ENCODE data around the gene CDH23.
A peak's percentile ranks its signal among the peaks of the same experiment; 100 is the strongest.

The CDH23 gene

DNA sequence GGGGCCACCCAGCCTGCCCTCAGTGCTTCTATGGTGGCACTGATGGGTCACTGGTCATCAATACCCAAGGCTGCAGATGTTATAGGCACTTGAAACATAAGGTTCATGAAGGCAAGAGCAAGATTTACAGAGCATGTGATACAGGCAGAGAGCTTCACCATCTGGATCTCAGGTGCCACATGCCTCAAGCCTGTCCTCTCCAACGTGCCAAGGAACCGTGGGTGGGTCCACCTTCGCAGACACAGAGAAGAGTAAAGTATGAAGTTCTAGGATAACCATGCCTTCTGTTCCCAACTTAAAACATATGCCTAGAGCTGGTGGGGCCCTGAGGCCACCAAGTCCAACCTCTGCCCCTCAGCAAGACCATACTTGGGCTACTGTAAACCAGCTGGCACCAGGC lies 26.7 kb upstream of the CDH23 start:
- DNase-seq: no peak

DNA sequence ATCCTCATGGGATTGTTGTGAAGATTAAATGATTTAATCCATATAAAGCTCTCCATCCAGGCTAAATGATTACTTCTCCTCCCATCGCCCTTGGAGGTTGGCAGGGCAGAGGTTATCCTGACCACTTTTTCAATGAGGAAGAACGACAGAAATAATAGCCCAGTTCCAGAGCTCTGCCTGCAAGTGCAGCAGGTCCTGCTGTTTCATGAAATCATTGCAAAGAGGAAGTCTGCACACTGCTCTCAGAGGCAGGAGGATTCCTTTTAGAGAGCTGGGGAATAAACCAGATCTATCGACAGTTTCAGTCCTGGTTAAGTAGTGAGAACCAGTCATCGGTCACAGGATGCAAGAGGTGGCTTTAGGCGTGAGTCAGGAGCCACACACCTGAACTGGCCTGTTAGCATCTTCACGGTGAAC lies 25.0 kb upstream of the CDH23 start:
- no peak for DNase-seq

DNA sequence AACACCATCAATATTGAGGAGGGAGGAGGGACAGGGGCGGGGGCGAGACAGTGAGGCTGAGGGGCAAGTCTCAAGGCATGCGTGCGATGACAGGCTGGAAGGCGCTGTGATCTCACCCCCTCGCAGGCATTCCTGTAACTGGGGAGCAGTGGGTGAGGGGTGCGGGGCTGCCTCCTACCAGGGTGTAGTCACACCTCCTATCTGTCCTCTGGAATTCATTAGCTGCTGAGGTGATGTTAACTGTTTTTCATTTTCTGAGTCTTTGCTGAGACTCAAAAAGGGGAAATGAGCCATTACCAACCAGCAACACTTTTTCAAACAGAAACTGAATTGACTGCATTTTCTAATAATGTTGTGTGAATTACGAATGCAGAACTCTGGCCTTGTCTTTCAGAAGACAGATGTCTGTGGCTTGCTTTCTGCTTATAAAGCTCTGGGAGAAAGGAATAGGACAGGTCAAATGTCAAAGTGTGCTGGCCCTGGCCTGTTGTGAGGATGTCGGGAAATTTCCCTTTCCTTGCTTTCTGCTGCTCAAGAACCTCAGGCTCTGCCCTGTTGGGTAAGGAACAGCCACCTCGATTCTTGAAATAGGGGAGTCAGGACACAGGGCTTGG lies 23.7 kb upstream of the CDH23 start:
- no peak for DNase-seq

DNA sequence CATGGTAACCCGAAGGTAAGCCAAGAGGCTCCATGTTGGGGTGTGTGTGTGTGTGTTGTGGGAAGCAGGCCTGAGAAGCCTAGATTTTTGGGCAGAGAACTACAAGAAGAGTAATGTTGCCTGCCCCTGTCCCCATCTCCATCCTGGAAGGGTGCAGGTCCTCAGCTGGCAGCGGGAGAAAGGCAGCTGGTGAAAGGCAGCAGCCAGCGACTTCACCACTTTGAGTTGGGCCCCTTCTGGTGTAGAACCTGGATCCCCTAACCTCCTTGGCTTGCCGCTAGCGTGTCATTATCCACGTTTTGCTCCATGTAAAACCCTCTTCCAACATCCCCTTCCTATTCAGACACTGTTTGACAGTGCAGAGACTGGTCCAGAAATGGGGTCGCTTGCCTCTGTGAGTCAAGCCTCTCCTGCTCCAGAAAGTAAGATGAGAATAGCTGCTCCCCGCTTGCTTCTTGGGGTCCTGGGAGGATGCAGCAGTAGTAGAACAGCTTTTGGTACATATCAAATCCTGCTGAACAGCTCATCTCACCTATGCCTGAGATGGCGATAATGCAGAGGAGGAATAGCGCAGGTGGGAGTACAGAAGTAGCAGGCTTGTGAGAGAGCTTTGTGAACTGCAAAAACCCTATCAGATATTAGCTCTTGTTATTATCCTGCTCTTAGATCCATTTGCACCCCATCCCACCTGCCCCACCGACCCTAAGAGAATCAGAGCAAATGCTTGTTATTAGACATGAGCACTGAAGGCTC lies 22.1 kb upstream of the CDH23 start:
- DNase-seq: no peak

DNA sequence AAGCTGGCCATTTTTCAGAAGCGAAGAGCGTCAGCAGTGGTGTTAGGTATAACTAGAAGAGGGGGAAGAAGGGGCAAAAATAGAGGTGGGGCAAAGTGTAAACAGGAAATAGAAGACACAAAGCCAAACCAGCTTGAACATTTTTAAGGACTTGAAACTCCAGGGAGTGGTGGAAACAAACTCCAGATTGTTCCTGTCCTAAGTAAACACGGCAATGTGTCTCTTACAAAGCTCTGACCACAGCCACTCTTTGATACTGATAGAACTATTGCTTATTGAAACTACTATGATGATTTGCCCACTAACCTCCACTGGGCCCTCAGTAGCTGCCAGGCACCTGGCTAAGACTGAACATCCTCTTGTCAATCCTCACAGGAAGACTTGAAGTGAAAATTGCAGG lies 20.8 kb upstream of the CDH23 start:
- DNase-seq: no peak

DNA sequence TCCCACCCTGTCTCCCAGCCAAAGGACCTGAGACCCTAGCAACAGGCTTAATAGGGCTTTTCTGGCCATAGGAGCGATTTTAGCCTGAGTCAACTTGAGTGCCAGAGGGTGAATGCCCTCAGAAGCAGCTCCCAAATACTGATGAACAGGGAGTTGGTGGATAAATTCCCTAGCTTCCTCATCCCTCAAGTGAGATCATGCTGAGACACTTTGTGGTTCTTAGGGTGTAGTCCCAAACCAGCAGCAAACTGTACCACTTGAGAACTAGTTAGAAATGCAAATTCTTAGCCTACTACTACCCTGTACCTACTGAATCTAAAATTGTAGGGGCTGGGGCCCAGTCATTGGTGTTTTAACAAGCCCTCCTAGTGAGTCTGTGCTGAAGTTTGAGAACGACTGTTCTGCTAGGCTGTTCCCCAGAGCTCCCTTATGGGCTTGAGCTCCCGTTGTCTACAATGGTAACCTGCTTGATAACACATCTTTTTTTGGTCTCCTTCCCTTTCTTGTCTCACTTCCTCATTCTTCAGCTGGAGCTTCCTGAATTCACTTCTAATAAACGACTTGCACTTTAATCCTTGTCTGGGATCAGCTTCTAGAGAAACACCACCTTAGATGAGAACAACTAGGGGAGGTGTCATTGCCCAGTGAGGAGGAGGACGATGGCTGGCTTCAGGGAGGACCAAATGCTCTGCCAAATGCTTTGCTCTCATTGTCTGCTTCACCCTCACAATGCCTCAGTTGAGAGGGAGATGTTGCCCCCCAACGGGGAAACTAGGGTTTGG lies 18.2 kb upstream of the CDH23 start:
- DNase-seq: no peak

DNA sequence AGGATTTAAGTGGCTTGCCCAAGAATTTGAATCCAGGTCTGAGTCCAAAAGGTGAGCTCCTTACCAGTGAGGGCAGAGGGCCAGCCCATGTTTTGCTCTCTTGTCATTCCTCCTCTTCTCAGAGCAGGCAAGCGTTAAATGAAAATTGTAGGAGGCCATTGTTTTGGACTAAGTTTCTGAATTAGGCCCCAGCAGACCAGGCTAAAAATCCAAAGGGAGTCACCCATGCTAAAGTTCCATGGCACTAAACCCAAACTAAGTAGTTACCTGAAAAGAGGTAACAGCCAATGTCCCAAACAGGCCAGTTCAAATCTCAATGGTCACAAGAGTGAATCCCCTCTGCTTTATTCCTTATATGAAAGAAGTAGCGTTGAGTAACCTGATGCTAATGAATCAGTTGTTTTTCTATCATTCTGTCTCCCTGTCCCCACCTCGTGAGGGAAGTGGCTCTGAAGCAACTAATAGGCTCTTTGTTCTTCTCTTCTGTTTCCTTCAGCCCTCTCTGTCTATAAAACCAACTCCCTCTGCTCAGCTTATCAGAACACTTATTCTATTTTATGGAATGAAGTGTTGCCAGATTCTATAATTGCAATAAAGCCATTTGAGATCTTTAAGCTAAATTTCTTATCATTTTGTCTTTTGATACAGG lies 17.5 kb upstream of the CDH23 start:
- DNase-seq: no peak

DNA sequence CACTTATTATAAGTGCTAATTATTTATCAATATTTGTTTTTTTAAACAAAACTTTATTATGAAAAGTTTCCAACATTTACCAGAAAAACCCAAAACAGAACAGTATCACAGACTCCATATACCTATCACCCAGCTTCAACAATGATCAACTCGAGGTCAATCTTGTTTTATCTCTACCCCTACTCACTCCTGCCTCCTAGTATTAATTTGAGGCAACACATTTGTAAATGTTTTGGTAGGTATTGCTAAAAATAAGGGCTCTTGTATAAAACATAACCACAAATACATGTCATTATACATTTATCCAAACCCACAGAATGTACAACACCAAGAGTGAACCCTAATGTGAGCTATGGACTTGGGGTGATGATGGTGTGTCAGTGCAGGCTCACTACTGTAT lies 15.9 kb upstream of the CDH23 start:
- no peak for DNase-seq

DNA sequence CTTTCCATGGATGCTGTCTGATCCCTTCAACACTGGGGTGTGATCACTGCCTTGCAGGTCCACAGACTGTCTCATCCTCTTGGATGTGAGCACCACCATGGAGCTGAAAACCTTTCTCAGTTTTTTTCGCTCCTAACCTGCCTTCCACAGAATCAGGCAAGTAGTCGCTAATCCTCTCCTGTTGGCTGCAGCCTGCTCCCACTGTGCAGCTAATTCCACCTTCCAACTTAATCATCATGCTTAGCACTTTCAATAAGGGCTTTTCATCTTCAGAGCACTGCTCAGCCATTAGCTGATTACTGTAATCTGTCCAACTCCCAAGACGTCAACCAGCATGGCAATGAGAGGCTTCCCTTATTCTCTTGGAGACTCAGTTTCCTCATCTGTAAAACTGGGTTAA lies 15.1 kb upstream of the CDH23 start:
- no peak for DNase-seq

DNA sequence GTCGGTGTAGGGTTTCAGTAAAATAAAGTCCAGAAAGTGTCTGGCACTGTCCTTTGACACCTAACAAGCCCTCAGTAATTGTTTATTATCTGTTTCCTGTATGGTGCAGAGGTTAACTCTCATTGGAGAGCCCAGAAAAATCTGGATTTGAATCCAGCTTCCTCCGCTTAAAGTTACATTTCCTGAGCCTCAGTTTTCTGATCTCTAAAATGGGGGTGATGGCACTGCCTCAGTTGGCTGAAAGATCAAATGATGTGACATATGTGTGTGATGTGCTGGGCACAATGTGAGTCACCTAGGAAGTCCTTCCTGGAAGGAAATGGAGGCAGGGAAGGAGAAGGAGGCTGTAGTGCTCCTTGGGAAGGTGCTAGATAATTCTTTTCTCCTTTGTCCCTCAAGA lies 14.7 kb upstream of the CDH23 start:
- no peak for DNase-seq

DNA sequence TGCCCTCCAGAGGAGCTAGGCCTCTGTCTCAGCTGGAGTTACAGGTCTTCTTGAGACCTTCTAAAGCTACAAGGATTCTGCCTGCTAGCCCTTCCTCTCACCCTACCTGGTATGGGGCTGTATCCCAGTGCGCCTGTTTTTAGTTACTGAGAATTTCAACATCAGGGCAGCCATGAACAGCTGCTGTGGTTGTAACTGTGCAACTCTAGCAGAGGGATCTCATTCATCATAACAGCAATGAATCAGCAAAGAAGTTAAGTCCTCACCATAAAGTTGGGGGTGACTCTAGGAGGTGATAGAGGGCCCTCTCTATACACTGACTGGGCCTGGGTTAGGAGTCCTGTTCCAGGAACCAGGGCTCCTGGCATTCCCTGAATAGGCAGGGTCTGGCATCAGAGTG lies 14.0 kb upstream of the CDH23 start:
- DNase-seq: no peak

DNA sequence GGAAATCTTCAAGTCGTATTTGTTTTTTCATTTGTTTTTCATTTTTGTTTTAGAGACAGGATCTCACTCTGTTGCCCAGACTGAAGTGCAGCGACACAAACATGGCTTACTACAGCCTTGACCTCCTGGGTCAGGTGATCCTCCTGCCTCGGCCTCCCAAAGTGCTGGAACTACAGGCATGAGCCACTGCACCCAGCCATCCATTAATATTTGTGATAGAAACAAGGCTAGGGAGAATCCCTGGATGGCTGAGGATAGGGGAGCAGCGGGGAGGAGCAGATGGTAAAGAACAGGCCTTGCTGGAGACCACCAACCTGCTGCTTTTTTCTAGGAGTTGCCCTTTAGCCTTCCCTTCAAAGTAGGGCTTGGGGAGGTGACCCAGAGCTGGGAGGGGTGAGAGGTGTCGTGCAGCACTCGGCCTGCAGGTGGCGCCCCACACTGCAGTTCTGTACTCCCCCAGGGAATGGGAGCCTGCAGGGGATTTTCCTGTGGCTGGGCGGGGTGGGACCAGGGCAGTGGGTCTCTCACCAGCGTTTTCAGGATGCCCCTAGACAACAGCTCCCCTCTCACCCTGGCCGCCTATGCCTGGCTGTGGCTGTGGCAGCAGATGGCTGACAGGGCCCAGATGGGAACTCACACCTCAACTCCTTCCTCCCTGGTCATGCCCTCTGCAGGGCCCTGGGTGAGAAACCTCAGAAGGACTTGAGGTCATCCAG lies 12.6 kb upstream of the CDH23 start:
- DNase-seq: peak; percentile 60 to 65 (median 63)

DNA sequence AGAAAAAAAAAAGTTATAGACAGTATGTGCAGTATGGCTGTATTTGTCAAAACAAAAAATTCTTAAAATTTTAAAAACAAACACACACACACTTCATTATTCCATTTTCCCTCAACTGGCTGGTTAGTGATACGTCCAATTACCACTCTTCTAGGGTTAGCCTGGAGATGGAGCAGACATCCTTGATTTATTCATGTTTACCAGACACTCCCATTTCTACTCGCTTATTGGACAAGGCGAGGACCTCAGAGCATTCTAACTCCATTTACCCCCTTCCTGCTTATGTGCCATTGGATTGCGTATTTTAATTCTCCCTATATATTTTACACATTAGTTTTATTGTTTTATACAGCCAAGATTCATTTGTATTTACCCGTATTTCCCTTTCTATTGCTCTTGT lies 8.5 kb upstream of the CDH23 start:
- no peak for DNase-seq

DNA sequence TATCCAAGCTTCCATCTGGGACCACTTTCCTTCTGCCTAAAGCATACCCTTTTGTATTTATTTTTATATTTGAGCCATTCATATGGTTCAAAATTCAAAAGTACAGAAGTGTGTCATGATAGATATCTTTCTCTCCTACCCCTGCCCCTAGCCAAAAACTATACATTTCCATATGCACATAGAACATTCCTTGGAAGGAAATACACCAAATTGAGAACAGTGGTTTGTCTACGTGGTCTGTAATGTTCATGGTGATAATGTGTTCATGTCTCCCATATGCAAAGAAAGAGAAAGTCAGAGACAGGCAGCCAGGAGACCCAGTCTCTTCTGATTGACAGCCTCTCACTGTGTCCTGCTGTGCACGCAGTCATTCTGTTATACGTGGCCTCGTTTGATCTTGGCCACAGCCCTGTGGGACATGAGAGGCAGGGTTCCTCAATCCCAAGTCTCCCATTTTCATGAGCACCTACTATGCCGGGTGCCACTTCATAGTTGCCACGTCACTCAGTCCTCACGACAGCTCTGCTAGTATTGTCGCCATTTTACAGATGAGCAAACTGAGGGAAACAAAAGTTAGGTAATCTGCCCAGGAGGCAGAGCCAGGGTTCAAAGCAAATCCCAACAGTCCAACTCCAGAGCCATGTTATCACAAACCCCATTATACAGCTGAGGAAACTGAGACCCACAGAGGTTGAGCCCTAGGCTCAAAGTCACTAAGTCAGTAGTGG lies 8.0 kb upstream of the CDH23 start:
- DNase-seq: no peak

DNA sequence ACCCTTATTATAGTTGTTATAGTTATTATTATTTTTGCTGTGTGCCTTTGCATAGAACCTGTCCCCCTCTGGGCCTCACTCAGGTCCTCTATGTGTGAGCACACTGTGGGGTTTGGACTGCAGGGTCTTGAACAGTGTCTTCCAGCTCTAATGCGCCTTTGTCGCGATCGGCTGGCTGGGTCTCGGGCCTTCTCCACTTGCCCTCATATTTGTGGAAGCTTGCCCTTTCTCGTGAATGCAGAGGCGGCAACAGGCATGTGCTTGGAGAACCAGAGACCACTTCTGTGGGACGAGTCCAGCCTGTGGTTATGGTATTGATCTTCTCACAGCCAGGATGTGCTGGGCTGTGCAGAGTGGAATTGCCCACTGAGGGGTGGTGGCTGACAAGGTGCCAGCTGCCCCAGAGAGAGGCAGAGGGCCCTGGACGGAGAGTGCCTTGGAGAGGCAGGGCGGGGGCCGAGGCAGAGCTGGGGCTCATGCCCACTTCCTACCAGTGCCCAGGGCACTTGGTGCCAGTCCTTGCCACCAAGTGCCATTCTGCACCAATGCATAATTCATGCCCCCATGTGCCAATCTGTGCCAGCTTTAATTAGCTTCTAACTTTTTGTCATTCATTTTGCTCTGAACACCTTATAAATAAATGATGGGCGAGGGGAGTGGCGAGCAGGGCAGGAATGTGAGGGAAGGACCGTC lies 6.8 kb upstream of the CDH23 start:
- no peak for DNase-seq

DNA sequence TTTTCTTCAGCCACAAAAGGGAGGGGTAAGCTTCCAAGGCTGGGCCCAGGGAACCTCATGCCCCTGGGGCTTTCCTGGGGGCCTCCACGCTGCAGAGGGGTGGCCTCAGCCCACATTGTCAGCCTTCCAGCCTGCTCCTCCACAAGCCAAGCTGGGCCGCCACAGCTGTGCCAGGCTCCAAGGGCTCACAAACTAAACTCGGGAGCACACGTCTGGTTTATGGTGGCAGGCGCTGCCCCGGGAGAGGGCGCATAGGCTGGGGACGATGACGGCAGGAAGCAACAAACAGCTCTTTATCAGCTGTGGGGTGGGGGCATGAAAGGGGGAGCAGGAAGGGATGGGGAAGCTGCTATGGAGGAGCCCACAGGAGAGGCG lies 6.3 kb upstream of the CDH23 start:
- DNase-seq: no peak

DNA sequence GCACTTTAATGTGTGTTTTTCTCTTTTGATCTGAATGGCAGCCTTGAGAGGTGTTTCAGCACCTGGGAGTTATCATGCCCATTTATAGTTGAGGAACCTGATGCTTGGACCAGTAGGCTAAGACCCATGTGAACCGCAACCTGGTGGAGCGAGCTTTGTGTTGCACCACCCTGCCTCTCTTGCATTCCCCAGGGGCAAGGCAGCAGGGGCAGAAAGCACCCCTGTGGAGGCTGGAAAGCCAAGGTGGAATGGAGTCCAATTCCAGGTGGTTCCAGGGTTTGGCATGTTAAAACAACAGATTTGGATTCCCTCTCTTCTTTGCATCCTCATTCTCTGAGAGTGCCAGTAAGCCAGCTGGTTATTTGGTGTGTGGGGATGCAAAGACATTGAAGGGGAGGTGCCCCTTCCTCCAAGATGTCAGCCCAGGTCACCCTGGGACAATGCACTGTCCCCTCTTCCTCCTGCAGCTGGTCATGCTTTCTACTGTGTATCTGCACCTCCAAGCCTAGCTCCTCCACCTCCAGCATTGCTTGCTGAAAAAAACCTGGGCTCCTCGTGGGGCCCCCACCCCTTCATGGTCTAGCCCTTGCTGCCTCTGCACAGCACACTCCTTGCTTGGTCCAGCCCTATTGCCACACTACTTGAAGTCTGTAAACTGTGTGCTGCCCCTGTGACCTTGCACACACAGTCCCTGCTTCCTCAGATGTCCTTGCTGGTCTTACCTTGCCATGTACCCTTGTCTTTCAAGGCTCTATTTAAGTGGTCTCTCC lies 5.6 kb upstream of the CDH23 start:
- no peak for DNase-seq

DNA sequence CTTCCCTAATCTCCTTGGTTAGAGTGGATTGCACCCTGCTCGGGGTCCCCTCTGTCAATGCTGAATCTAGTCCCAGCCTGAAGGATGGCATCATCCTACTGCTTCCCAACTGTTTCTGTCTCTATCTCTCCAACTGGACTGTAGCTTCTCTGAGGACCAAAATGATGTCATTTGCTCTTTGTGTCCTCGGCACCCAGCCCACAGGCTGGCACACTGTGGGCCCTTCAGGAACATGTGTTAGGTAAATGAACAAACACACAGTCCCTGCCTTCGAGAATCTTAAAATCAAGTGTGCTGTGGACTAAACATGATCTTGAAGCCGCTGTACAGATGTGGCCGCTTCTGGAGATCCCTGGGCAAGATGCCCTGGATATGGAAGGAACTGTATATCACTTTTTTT lies 5.0 kb upstream of the CDH23 start:
- no peak for DNase-seq

DNA sequence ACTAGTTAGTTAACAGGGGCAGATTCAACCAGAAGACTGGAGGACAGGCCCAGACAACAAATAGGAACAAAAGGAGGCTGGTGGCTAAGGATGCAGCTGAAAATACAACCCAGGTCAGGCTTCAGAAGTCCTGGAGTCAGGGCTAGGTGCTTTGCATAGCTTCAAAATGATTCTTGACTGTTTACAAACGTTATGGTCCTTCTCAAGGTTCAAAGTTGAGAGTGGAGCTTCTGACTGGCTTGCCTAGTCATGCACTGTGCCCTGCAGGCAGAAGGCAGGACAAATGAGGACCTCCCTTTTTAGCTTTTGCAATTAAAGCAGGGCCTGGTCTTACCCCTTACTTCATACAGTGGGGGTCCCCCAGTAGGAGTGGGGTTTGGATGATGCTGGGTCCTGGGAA lies 4.4 kb upstream of the CDH23 start:
- no peak for DNase-seq

DNA sequence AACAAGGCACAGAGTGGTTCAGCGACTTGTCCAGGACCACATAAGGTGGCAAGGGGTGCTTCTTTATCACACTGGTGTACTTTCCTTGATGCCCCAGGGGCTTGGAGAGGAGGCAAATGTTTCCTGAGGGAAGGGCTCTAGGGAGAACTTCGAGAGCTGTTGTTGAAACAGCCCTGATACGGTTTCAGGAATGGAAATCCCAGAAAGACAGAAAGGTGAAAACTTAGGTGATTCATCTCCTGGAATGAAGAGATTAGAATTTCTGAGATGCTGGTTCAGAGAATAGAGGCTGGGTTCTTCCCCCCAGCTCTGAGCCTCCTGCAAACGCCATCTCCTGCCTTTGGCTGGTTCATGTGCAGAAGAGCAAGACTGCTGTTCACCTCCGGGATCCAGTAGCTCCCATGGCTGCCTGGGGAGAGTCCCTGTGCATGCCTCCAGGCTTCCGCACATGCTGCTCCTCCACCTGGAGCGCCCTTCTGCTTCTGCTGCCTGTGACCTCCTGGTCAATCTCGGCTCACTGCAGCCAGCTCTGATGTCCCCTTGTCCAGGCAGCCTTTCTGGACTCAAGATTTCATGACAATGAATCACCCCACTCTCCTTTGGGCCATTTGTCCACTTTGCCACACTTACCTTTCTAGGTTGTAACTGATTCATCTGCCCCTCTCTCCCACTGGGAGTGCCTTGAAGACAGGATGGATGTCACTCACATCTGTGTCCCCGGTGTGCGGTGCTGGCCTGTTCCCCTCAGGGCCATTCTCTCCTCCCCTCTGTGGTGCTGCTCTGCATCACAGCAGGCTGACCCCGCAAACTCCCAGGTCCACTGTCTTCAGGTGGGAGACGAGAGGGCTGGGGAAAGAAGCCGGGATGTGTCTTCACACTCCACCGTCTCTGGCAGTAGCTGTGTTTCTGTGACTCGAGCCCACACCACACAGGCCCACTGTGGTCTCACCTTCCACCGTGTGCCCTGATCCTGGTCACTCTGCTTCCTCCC lies 3.6 kb upstream of the CDH23 start:
- no peak for DNase-seq

Data from activated naive CD4-positive, alpha-beta T cell (primary cell).